Measurements from ENCODE around the gene HSF4.
"Not testable (repeated sequence)": the region's sequence is repeated elsewhere in the genome, so short reads cannot be mapped to it uniquely, and the experiment has no call there.

The HSF4 gene

GRCh38 chr16:67164599-67165061 is at the start of gene HSF4:
Gene HSF4 (plus strand): TSS chr16:67164745. CDS start chr16:67164812, 67 bp downstream.
- no peak for DNase-seq

DNA sequence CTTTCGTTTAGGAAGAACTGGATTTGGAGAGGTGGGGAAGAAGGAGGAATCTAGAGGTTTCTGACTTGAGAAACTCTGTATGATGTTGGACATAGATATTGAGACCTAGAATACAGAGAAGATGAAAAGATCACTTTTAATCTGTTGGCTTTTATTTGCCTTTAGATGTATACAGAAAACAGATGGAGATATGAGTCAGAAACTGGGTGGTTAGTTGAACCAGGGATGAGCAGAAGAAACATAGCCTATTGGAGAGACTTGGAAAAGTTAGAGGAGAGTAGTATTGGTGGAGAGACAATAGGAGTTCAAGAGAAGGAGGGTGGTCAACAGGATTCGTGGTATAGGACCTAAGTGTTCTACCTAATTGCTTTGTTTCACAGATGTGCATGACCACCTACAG is 49.8 kb upstream of the HSF4 start:
- DNase-seq = no peak

DNA sequence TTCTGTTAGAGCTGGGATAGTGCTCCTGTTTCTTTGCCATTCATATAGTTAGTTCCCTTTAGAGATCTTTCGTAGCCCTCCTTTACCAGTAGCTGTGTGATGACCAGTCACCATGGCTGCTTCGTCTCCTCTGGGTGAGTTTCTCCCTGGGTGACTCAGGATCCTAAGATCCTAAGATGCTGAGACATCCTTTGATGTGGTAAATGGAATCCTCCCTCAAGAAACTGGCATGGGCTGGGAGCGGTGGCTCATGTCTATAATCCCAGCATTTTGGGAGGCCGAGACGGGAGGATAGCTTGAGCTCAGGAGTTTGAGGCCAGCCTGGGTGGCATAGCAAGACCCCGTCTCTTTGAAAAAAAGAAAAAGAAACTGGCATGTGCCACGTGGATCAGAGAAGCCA is 48.9 kb upstream of the HSF4 start:
- peak; percentile 90 for DNase-seq

DNA sequence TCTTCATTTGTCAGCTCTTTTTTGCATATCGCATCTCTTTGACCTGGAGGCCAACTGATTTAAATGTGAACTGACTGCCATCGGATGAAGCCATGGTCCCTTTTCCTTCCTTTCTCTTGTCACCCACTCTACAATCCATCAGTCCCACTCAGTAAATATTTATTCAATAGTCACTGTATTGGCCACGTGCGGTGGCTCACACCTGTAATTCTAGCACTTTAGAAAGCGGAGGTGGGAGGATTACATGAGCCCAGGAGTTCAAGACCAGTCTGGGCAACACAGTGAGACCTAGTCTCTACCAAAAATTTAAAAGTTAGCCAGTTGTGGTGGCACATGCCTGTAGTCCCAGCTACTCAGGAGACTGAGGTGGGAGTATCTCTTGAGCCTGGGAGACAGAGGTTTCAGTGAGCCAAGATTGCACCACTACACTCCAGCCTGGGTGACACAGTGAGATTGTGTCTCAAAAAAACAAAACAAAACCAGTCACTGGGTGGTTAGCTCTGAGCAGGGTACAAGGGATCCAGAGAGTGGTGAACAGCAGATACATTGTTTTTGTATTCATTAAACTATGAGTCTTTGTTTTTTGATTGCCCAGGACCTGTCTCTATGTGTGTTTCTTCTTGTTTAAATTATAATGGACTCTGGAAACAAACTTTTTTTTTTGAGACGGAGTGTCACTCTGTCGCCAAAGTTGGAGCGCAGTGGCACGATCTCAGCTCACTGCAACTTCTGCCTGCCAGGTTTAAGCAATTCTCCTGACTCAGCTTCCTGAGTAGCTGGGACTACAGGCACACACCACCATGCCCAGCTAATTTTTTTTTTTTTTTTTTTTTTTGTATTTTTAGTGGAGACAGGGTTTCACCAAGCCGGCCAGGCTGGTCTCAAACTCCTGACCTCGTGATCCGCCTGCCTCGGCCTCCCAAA is 47.9 kb upstream of the HSF4 start:
- no peak for DNase-seq

- DNase-seq = no peak
Observed at GRCh38 chr16:67117716-67118115, 46.8 kb upstream of the HSF4 start.

- no peak for DNase-seq
Observed at GRCh38 chr16:67120025-67120424, 44.5 kb upstream of the HSF4 start.

DNA sequence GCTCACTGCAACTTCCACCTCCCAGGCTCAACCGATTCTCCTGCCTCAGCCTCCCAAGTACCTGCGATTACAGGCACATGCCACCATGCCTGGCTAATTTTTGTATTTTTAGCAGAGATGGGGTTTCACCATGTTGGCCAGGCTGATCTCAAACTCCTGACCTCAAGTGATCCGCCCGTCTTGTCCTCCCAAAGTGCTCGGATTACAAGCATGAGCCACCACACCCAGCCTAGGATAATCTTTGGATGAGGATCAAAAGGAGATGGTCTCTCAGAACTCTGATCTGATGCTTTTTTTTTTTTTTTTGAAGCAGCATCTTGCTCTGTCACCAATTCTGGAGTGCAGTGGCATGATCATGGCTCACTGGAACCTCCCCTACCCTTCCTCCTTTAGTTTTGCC is 41.7 kb upstream of the HSF4 start:
- not testable (repeated sequence) for DNase-seq

- no peak for DNase-seq
Observed at GRCh38 chr16:67128417-67128816, 36.1 kb upstream of the HSF4 start.

DNA sequence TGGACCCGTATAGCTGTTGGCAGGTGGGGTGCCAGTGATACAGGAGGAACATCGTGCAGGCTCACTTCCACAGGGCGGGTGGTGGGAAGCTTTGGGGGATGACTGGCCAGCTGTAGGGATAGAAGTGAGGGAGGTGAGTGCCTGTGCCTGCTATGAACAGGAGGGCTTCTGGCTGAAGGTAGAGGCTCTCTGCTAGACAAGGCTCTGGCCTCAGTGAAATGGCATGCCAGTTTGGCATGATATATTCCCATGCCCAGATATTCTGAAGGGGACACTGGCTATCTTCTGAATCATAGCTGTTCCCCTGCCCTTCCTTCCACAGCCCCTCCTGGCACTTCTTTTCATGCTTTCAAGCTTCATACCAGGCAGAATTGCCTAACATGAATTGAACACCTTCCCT is 35.7 kb upstream of the HSF4 start:
- no peak for DNase-seq

- no peak for DNase-seq
Observed at GRCh38 chr16:67129422-67129821, 35.1 kb upstream of the HSF4 start.

DNA sequence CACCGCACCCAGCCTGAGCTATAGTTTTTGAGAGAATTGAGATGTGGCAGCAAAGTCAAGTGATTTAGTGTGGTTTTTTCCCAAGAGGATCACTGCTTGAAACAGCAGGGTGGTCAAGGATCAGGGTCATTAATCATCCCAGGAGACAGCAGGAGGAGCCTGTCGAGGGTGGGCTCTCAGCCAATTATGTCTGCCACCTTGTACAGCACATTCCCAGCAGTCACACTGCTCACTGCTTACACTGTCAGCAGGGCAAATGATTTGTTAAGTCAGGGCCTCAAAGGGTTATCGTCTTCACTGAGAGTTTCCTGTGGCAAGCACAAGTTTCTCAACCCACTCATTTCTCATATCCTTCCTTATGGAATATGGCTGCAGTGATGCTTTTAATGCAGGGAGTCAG is 26.9 kb upstream of the HSF4 start:
- DNase-seq = peak; percentile 47

GRCh38 chr16:67141391-67141790 is 23.2 kb upstream of the HSF4 start:
- DNase-seq = no peak

DNA sequence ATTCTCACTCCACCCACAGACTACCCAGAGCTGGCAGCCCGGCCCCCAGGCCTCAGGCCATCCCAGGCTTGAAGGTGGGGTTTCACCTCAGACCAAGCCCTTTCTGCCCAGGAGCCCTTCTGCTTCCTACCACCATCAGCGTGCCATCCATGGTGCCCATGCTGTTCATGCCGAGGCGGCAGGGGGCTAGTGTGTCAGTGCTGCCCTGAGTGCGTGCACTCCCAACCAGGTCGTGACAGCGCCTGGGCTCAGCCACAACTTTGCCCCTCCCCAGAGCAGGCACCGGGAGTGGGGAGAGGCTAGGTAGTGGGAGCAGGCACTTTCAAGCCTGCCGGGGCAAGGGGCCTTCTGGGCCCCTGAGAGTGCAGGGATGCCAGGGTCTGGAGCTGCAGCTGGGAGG is 22.2 kb upstream of the HSF4 start:
- DNase-seq = no peak

- no peak for DNase-seq
Observed at GRCh38 chr16:67144943-67145342, 19.6 kb upstream of the HSF4 start.

GRCh38 chr16:67145746-67146145 is 18.8 kb upstream of the HSF4 start:
- DNase-seq = no peak

- no peak for DNase-seq
Observed at GRCh38 chr16:67146523-67147357, 17.8 kb upstream of the HSF4 start.

GRCh38 chr16:67147437-67148140 is 17.0 kb upstream of the HSF4 start:
- no peak for DNase-seq

DNA sequence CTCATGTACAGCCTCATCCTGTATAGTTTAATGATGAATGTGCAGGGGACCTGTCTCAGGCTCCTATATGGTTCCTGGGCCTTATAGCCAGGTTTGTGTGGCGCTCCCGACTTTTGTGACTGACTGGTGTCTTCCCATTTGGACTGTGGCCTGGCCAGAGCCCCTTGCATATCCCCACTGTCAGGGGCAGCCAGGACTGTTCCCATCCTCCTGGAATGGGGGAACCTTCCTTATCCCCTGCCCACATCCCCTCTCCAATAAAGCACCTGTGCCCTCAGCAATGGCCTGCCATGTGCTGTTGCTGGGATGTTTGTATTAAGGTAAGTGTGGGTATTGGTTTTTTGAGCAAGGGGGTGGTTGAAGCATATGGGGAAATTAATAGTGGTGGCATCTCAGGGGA is 16.3 kb upstream of the HSF4 start:
- no peak for DNase-seq

DNA sequence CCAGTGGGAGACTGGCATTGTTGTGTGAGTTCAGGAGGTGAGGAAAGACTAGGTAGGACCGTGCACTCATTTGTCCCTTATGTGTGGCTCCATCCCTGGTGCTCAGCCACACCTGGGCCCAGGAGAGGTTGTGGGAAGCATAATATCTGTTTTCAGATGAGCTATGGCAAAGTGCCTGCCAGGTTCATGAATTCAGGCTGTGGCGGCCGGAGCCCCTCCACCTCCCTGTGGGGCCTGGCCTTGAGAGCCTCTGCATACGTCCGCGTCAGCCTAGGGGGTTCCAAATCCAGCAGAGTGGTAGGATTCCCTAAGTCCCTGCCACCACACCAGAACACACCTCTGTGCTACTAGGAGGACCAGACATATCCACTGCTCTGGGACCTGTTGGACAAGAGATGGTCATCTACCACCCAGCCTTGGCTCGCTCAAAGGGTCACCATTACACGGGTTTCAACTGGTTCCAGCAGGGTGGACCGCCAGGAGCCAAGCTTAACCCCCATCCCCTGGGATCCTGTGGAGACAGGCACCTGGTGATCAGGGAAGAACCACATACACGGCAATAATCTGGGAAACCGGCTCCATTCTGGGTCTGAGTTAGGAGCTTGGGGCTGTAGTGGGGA is 15.8 kb upstream of the HSF4 start:
- no peak for DNase-seq

DNA sequence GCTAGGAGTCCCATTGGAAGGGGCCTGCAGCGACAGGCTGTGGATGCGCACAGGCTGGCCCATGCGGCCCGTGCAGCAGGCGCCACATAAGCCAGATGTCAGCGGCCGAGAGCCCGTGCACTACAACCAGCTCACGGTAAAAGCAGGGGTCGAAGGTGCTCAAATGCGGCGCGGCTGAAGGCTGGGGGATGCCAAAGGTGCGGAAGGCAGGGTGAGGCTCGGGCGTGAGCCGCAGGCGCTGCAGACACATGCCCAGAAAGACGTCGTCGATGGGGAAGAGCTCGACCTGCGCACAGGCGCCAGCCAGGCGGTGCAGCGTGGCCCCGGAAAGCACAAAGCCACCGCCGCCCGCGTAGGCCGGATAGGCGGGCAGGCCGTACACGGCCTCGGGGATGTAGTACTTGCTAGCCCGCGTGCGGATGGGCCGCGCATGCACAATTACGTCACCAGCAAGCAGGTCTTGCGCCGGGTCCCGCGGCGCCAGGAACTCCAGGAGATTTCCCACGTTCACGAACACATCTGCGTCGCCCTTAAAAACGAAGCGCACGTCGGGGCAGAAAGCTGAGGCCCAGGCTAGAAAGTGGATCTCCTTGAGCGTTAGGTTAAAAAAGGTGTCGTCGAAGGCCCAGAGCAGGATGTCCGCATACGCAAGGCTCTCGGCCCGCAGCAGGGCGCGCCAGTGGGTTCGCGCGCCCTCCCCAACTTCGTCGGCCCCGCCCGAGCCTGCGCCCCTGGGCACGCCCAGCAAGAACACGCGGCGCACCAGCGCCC is 15.1 kb upstream of the HSF4 start:
- no peak for DNase-seq

DNA sequence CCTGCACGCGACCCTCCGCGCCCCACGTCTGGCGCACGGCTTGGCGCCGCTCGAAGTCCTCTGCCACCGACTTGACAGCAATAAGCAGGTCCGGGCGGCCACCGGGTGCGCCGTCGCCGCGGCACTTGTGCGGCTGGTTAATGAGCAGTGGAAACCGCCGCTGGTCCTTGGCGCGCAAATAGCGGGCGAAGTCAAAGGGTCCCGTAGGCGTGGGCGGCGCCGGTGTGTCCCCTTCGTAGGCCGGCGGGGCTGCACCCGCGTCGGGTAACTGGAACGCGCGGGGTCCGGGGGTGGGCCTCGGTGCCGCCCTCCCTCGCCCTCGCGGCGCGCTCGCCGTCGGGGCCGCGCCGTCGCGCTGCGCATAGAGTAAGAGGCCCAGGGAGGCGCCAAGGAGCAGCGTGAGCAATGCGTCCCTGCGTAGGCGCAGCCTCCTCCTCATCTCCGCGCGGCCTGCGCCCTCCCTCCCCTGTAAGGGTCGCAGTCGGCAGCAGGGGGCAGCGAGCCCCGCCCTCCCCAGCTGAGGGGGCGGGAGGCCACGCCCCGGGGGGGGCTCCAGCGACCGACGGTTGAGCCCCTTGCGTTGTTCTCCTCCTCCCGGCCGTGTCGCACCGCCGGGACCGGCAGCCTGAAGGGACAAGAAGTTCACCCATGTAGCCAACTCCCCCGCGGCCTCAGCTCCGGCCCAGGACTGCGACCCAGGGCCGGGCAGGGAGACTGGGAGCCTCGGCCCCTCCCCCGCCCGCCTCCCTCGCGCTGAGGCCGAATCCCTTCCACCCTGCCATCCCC is 14.3 kb upstream of the HSF4 start:
- DNase-seq = no peak
